Ishikawa (cell line): ENCODE measurements around the gene PIWIL1.

Experiments used
- CEBPB ChIP-seq: IDR thresholded peaks from 2 replicates; pipeline ENCODE4 v1.6.1; 2012
- EP300 ChIP-seq: IDR thresholded peaks from 2 replicates; pipeline ENCODE4 v1.6.1; 2012; ENCODE audit warnings: borderline replicate concordance
- REST ChIP-seq: IDR thresholded peaks from 2 replicates; pipeline ENCODE4 v1.6.1; 2012; ENCODE audit warnings: low read depth, mild to moderate bottlenecking
- TAF1 ChIP-seq: IDR thresholded peaks from 2 replicates; pipeline ENCODE4 v1.6.1; 2012; ENCODE audit warnings: low read depth, mild to moderate bottlenecking

- TF ChIP-seq EP300 (no peak), CEBPB (no peak), REST (no peak), TAF1 (no peak)
These were observed 6.5 kb upstream of the PIWIL1 start for GRCh38 chr12:130331146-130331545.
